HG02970 (cell line): ENCODE results near the gene HDAC6.
A peak's percentile ranks its signal among the peaks of the same experiment; 100 is the strongest.

Source experiments
- ATAC-seq: cut with Tn5 transposase; IDR thresholded peaks from one replicate; pipeline ENCODE4 v1.9.1; 2021; ENCODE audit warnings: mild to moderate bottlenecking, moderate library complexity, moderate number of reproducible peaks; ENCODE audit not compliant: unreplicated experiment, low FRiP score

HDAC6 gene

DNA sequence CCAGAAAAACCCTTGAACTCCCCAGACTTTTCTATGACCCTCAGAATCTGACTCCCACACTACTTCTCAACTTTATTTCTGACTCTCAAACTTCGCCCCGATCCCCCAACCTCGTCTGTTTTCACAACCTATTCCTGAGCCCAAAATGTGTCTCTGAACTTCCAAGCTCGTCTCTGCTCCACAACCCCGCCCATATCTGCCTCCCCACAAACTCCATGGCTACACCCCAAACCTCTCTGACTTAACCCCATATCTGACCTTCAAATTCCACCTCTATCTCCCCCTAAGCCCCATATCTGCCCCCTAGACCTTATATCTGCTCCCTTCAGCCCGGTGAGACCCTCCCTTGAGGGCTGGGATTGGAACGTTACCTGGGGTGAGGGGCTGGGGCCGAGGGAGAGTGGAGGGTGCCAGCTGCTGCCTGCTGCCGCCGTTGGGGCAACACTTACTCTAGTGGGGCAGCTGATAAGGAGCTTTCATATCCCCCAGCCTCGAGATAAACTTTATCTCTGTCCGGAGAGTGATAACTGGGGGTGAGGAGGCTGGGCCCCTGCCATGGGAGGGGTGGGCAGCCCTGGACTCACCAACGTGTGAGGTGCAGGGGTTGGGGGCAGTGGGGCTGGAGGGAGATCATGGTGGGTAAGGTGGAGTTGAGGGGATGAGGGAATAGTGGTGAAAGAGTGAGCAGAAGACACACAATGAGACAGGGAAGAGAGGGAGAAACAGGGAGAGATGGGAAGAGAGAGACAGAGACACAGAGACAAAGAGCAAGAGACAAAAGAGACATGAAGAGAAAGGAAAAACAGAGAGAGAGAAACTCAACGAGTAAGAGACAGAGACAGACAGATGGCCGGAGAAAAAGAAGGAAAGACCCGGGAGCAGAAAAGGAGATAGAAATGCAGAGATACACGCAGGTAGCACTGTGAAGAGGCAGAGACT, 14.1 kb upstream of the HDAC6 start:
- no peak for ATAC-seq

DNA sequence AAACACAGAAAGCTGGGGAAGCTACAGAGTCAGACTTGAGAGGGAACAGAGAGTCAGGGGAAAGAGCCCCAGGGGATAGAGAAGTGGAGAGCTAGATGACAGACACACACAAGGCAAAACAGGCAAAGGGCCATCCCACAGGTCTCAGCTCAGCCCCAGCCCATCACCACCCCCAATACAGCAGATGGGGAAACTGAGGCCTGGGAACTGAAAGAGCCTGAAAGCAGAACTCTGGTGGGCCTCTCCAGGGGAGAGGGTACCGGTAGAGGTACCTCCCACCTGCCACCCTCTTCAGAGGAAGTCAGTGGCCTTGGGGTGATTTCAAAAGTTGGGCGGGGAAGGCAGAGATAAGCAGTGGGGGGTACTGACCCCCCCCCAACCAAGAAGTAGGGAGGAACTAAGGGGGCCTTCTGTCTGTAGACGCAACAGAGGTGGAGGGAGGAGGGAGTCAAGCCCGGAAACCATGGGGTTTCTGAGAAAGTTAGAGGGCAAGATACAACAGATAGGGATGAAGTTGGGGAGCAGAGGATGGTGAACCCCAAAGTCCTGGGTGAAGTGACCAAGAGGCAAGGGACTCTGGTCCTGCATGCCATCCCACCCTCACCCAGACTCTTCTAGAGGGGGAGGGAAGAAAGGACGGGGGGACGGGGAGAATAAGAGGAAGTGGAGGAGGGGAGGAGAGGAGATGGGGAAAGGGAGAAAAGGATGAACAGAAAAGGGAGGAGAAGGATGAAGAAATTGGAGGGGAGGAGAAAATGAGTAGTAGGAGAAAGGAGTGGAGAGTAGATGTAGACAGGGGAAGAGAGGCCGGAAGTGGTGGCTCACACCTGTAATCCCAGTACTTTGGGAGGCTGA, 12.3 kb upstream of the HDAC6 start:
- ATAC-seq = no peak

DNA sequence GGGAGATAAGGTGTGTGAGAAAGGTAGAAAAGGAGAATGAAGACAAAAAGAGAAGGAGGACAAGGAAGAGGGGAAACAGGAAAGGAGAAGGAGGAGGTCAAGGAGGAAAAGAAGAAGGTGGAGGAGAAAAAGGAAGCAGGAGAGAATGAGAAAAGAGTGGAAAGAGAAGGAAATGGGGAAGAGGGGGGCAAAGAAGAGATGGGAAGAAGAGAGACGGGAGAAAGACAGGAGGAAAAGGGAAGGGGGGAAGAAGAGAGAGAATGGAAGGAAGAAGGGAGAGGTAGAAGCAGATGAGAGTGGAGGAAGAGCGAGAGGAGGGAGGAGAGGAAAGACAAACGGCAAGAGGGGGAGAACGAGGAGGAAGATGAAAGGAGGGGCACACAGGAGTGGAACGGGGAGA, 11.4 kb upstream of the HDAC6 start:
- ATAC-seq = no peak

DNA sequence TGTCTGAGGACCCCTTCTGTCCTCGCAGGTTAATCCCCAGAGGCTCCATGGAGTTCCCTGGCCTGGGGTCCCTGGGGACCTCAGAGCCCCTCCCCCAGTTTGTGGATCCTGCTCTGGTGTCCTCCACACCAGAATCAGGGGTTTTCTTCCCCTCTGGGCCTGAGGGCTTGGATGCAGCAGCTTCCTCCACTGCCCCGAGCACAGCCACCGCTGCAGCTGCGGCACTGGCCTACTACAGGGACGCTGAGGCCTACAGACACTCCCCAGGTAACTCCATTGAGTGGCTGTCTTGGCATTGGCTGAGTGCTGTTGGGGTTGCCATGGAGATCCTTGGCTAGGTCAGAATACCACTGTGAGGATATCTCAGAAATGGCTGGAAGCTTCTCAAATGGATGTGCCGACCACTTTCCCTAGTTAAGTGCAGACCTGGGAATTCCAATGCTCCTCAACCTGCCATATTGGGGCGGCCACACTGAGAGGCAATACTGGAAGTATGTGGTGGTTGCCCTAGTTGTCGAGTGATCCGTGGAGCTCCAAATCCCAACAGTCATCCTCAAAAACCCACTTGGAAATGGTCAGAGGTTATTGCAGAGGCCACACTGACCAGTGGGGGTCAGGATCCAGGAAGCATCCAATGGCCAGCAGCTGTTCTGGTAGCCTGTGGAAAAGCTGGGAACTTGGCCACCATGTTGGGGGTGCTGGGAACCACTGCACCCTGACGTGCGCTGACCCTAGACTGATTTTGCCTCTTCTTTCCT, 10.6 kb upstream of the HDAC6 start:
- ATAC-seq = no peak

DNA sequence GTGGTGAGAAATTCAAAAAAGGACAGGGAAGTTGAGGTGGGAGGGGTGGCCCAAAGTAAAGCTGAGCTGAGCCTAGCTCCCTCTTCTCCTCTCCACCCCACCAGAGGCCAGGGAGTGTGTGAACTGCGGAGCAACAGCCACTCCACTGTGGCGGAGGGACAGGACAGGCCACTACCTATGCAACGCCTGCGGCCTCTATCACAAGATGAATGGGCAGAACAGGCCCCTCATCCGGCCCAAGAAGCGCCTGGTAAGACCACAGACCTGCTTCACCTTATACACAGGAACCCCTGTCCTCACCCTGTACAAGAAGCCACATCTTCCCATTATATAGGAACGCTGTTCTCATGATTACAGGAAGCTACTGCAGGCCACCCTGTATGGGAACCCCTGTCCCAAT, 9.6 kb upstream of the HDAC6 start:
- no peak for ATAC-seq

- no peak for ATAC-seq
Measured at GRCh38 chrX:48793935-48794334, 7.9 kb upstream of the HDAC6 start.

- ATAC-seq = no peak
Measured at GRCh38 chrX:48794340-48794910, 7.4 kb upstream of the HDAC6 start.

- ATAC-seq = no peak
Measured at GRCh38 chrX:48794911-48795515, 6.9 kb upstream of the HDAC6 start.

DNA sequence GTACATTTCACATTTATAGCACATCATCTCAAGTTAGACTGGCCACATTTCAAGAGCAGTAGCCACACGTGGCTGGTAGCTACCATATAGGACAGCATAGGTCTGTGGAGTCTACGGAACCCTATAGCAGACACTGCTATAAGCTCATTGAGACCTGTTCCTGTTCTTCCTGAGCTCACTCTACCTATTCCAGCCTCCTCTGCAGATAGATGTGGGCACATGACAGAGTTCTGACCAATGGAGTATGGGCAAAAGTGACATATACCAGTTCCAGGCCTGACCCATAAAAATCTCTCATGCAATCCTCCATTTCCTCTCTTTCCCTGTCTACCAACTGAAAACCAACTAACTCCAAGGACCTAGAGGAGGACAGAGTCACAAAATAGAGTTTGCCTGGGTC, 3.5 kb upstream of the HDAC6 start:
- no peak for ATAC-seq

DNA sequence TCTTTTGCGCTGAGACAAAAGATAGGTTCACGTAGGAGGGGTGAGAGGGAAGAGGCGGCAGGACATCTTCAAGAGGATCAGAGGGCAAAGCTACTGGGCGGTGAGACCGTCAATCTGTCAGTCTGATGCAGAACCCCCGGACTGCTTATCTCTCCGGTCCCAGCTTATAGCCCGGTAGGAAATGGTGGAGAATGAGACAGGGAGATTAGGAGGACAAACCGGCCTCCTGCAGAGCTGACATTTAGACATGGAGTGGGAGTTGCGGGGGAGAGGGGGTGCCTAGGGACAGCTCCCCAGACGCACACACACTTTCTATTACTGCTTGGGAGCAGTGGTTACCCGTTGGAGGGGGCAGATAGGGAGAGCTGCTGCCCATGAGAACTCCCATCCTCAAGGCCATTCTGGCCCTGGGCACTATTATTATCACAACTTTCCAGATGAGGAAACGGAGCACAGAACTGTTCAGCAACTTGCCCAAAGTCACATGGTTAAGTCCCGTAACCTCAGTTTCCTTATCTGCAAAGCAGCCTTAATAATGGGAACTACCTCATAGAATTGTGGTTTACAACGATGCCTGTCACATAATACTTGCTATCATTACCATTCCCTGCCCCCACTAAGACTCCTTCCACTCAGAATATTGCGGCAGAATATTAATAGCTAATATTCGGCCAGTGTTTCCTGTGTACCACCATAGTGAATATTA, 1.1 kb upstream of the HDAC6 start:
- no peak for ATAC-seq

- ATAC-seq = peak; percentile 31
Measured at GRCh38 chrX:48802089-48802904, 430 bp downstream of the HDAC6 start.

DNA sequence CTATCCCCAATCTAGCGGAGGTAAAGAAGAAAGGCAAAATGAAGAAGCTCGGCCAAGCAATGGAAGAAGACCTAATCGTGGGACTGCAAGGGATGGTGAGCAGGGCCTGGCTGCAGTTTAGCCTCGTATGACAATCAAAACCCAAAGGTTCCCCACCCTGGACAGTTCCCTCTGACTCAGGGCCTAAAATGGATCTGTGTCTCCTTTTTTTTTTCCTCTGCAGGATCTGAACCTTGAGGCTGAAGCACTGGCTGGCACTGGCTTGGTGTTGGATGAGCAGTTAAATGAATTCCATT, 986 bp downstream of the HDAC6 start:
- no peak for ATAC-seq

GRCh38 chrX:48806081-48806480, 4.2 kb downstream of the HDAC6 start:
- no peak for ATAC-seq

DNA sequence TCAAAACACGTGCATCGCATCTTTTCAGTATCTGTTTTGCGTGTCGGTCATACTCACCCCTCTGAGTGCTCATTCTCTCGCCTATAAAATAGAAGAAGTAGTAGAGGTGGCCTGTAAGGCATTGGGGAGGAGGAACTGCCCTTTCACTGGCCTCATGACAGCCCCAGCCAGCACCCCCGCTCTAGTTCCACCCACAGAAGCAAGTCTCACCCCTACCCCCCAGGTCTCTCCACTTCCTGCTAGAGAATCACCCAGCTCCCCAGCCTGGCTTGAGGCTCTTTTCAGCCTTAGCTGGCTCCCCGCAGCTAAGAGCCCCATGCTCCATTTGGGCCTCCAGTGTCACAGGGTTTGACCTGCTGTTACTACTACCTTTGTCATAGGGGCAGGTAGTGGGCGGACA, 11.8 kb downstream of the HDAC6 start:
- no peak for ATAC-seq

DNA sequence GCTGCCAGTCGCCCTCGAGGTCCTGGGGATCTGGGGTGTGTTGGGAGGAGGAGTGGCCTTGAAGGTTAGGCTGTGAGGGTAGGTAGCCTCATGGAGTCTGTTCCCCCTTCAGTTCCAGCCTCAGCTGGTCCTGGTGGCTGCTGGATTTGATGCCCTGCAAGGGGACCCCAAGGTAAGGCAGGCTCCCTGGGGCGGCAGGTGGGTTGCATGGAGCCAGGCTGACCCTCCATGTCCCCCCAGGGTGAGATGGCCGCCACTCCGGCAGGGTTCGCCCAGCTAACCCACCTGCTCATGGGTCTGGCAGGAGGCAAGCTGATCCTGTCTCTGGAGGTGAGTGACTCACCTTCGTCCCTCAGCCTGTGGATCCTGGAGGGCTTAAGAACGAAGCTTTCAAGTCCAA, 12.9 kb downstream of the HDAC6 start:
- no peak for ATAC-seq

- ATAC-seq = no peak
Measured at GRCh38 chrX:48815266-48815665, 13.4 kb downstream of the HDAC6 start.

GRCh38 chrX:48816014-48816810, 14.3 kb downstream of the HDAC6 start:
- ATAC-seq = no peak

DNA sequence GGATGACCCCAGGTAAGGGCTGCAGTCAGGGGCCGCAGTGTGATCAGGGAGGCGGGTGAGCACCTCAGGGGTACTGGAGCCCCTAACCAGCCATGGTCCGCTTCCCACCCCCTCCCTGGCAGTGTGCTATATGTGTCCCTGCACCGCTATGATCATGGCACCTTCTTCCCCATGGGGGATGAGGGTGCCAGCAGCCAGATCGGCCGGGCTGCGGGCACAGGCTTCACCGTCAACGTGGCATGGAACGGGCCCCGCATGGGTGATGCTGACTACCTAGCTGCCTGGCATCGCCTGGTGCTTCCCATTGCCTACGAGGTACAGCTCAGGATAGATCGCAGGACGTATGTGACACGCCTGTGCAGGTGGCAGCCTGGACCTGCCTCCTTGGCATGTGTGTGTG, 16.2 kb downstream of the HDAC6 start:
- ATAC-seq = no peak
